ENCODE results near the gene HMOX1. TPM values are rescaled to one million over a fixed set of nuclear protein-coding genes. Genes with fewer than 3 reads are reported as not detected.

HMOX1 gene
- total RNA-seq, 1 experiment from 2014 or later = 26.4 TPM

DNA sequence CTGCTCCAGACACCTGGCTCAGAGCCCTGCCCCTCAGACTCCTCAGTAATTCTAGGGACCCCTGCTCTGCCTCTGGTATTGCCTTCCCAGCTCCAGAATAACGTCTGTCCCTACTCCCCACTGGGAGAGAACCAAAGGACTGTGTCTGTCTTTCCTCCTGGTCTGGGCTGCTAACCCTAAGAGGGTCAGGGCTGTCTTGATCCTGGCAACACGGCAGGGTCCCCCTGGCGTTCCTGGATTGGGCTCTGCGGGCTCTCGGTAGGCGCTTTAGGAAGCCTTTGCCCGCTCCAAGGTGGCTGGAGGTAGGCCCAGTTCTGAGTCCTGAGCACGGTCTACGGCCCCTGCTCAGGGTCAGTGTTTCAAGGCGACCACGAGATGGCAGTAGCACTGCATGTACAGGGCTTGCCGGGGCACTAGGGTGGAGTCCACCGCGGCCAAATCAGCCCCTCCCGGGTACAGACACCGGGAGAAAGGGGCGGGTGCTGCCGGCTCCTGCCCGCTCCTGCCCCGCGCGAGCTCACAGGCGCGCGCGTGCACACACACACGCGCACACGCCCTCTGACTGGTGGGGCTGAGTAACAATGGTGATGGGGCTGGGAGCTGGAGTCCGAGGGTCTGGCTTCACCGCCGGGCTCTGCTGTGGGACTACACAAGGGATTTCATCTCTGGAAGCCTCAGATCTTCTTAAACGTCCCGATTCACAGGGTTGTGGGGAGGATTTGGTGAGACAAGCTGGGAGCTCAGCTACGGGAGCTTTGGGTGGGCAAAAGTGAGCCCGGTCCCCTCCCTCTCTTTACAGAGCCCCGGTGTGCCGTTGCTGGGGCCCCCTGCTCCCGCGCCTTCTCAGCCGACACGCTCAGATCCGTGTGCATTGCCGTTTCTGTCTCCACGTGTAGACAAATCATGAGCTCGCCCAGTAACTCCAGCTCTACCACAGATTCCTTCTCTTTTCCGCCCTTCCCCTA is 30.1 kb upstream of the HMOX1 start:
- POLR2A ChIA-PET = no interaction called here
- no peaks in the 10 kb centered on the region for H3K9me3 ChIP-seq (ENCODE audit: control insufficient read depth in 1 of 2, insufficient read depth in 1 of 2, low read depth in 1 of 2, low read length in 2 of 2)
- H3K27ac ChIP-seq (ENCODE audit: low read depth, low read length) = peak overlapping the region; percentile 34; the same call in 1 of the 2 replicates
- intact Hi-C loops (cut with micrococcal nuclease) = loop anchor here (1.0 to 10.0 kb wide), 5 partner anchors 126 to 773 kb away; no protein-coding TSS in a partner anchor
- no peaks in the 10 kb centered on the region for H3K79me2 ChIP-seq (ENCODE audit: insufficient read depth, low read length)
- ATAC-seq (peak; percentile 99), DNase-seq (ENCODE audit: low read depth, low spot score) (peak; percentile 81)
- no peaks in the 10 kb centered on the region for H4K20me1 ChIP-seq (ENCODE audit: insufficient read depth)
- peak overlapping the region; percentile 72 for H3K4me2 ChIP-seq (ENCODE audit: low read length)
- H3K9me2 ChIP-seq (ENCODE audit: insufficient read depth) = no peaks in the 10 kb centered on the region
- H2AFZ ChIP-seq (ENCODE audit: low read depth, low read length, poor library complexity, severe bottlenecking) = peak overlapping the region; percentile 54
- RAD21 ChIA-PET (ENCODE audit: low non-redundant PET in 1 of 2, low total read pairs in 2 of 2, uncharacterized antibody in 2 of 2, unreplicated experiment in 2 of 2) = interaction anchor here (0.6 to 1.5 kb wide), 6 partner anchors 9 to 410 kb away, joined by 3 to 7 read pairs (median 3); no protein-coding TSS in a partner anchor
- H3K4me1 ChIP-seq (ENCODE audit: control insufficient read depth in 1 of 2, insufficient read depth in 2 of 2, low read length in 2 of 2) = peaks cover 2 to 27% of the 10 kb centered on the region in 2 experiments; a peak in 3 of 4 replicates
- BruUV-seq (replicated peaks) = no TSS peak
- peak overlapping the region; percentile 48 for H3K9ac ChIP-seq (ENCODE audit: low read length)
- CTCF ChIA-PET = interaction anchor here (0.7 to 1.8 kb wide), 8 partner anchors 16 to 773 kb away, joined by 3 to 8 read pairs (median 4); no protein-coding TSS in a partner anchor
- no peaks in the 10 kb centered on the region for H3K36me3 ChIP-seq (ENCODE audit: control insufficient read depth in 1 of 2, insufficient read depth in 2 of 2, low read length in 2 of 2)
- H3K4me3 ChIP-seq (replicated peaks in 1 of 2; ENCODE audit: low read depth in 1 of 2, low read length in 2 of 2) = peak overlapping the region; percentile 20 to 47; a peak in 3 of 4 replicates
- no peaks in the 10 kb centered on the region for H3K27me3 ChIP-seq (ENCODE audit: insufficient read depth, low read length)
- TF ChIP-seq ELF1 (IDR thresholded peaks at IDR 0.05; ENCODE audit: borderline replicate concordance, low read depth) = no peak
- no peak for TF ChIP-seq TCF7L2 (IDR thresholded peaks at IDR 0.05; ENCODE audit: borderline replicate concordance, extremely low read depth, insufficient read depth, insufficient read length)
- TF ChIP-seq MAX (IDR thresholded peaks at IDR 0.05) = no peak; the same call in 1 of the 2 replicates
- no peak for TF ChIP-seq SIN3A (IDR thresholded peaks at IDR 0.05; ENCODE audit: low read depth)
- peak; percentile 28 for TF ChIP-seq POLR2A (IDR thresholded peaks at IDR 0.05; ENCODE audit: borderline replicate concordance, extremely low read depth, insufficient read depth, insufficient read length)
- TF ChIP-seq FOSL1 (IDR thresholded peaks at IDR 0.05; ENCODE audit: low read depth) = no peak
- TF ChIP-seq ATF3 (IDR thresholded peaks at IDR 0.05) = no peak
- no peak for TF ChIP-seq REST (IDR thresholded peaks at IDR 0.05; ENCODE audit: low read depth)
- TF ChIP-seq CTCF (IDR thresholded peaks at IDR 0.05 in 2 of 3, conservative IDR thresholded peaks at IDR 0.05 in 1 of 3; ENCODE audit: borderline replicate concordance in 1 of 3, insufficient read depth in 1 of 3, low read depth in 2 of 3, low read length in 2 of 3) = peak; percentile 54 to 75 (median 70)
- TF ChIP-seq YY1 (IDR thresholded peaks at IDR 0.05; ENCODE audit: extremely low read depth, insufficient replicate concordance, low read depth, low read length) = no peak
- no peak for TF ChIP-seq EZH2phosphoT487 (IDR thresholded peaks at IDR 0.05; ENCODE audit: borderline replicate concordance)
- peak; percentile 97 for TF ChIP-seq RAD21 (IDR thresholded peaks at IDR 0.05; ENCODE audit: low read depth)
- TF ChIP-seq EZH2 (IDR thresholded peaks at IDR 0.05) = no peak
- TF ChIP-seq, protein P1, sequence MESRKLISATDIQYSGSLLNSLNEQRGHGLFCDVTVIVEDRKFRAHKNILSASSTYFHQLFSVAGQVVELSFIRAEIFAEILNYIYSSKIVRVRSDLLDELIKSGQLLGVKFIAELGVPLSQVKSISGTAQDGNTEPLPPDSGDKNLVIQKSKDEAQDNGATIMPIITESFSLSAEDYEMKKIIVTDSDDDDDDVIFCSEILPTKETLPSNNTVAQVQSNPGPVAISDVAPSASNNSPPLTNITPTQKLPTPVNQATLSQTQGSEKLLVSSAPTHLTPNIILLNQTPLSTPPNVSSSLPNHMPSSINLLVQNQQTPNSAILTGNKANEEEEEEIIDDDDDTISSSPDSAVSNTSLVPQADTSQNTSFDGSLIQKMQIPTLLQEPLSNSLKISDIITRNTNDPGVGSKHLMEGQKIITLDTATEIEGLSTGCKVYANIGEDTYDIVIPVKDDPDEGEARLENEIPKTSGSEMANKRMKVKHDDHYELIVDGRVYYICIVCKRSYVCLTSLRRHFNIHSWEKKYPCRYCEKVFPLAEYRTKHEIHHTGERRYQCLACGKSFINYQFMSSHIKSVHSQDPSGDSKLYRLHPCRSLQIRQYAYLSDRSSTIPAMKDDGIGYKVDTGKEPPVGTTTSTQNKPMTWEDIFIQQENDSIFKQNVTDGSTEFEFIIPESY (IDR thresholded peaks at IDR 0.05; ENCODE audit: extremely low read depth, insufficient replicate concordance, low read length) = no peak
- TF ChIP-seq EGR1 (IDR thresholded peaks at IDR 0.05; ENCODE audit: low read depth) = no peak
- peak; percentile 47; the same call in 1 of the 2 replicates for TF ChIP-seq POLR2AphosphoS5 (IDR thresholded peaks at IDR 0.05; ENCODE audit: low read depth, low read length)

Measured in HCT116 (cell line).